ENCODE data around the gene RHOH. TPM values are rescaled to one million over a fixed set of nuclear protein-coding genes. Genes with fewer than 3 reads are reported as not detected.
A peak's percentile ranks its signal among the peaks of the same experiment; 100 is the strongest.

Gene RHOH
- total and polyA plus RNA-seq, 10 of the 15 experiments (the other 5 are each of a cell fraction or from before 2014, with no cell fraction given), result 46.5 to 120 (median 57.9) TPM

GRCh38 chr4:40196724-40197281 is at the start of gene RHOH (continued):
- TF ChIP-seq ZBTB40 (IDR thresholded peaks at IDR 0.05; ENCODE audit: borderline replicate concordance) (peak; percentile 45; the same call in 1 of the 2 replicates), IRF3 (IDR thresholded peaks at IDR 0.05) (no peak), CREM (IDR thresholded peaks at IDR 0.05; ENCODE audit: low read depth) (peak; percentile 51; the same call in 1 of the 2 replicates), MAX (IDR thresholded peaks at IDR 0.05; ENCODE audit: low read depth, low read length) (peak; percentile 74; the same call in 1 of the 2 replicates), PBX3 (IDR thresholded peaks at IDR 0.05; ENCODE audit: insufficient replicate concordance, low read depth, low read length) (no peak), WRNIP1 (IDR thresholded peaks at IDR 0.05; ENCODE audit: borderline replicate concordance, low read depth, low read length) (no peak), CEBPZ (IDR thresholded peaks at IDR 0.05; ENCODE audit: low read depth, low read length) (no peak), MTA2 (IDR thresholded peaks at IDR 0.05; ENCODE audit: low read depth) (peak; percentile 75), POLR2AphosphoS5 (IDR thresholded peaks at IDR 0.05; ENCODE audit: low read length) (peak; percentile 99), RELA (IDR thresholded peaks at IDR 0.05; ENCODE audit: borderline replicate concordance, partially characterized antibody) (peak; percentile 47), ASH2L (IDR thresholded peaks at IDR 0.05; ENCODE audit: borderline replicate concordance, low read depth) (no peak), EZH2 (IDR thresholded peaks at IDR 0.05; ENCODE audit: borderline replicate concordance, control insufficient read depth, low read depth, low read length) (no peak), HDGF (IDR thresholded peaks at IDR 0.05) (no peak), RFX5 (IDR thresholded peaks at IDR 0.05; ENCODE audit: low read depth, low read length) (no peak), EP300 (IDR thresholded peaks at IDR 0.05; ENCODE audit: borderline replicate concordance in 1 of 2, control insufficient read depth in 1 of 2, low read depth in 2 of 2, low read length in 2 of 2) (peak; percentile 55 to 78; a peak in 3 of 4 replicates)

Measured in GM12878 (cell line).